Measurements from ENCODE around the gene KLHL13. TPM values are rescaled to one million over a fixed set of nuclear protein-coding genes. Genes with fewer than 3 reads are reported as not detected.

Gene KLHL13
- polyA plus RNA-seq, 1 donor (not counting 4 experiments of a cell fraction or from before 2014, with no cell fraction given): 4.9 TPM

GRCh38 chrX:117998171-117998570 is 118.4 kb downstream of the KLHL13 start:
- Histone ChIP-seq H3K79me2 (ENCODE audit: control insufficient read depth, insufficient read depth, low read length) (no peaks in the 10 kb centered on the region), H3K27ac (ENCODE audit: control insufficient read depth, insufficient read depth, low read length) (no peak overlapping the region), H3K9ac (ENCODE audit: control insufficient read depth, extremely low read depth, insufficient read depth, low read length) (no peak overlapping the region), H3K9me3 (ENCODE audit: control insufficient read depth, low read depth, low read length) (no peaks in the 10 kb centered on the region), H4K20me1 (ENCODE audit: control insufficient read depth, extremely low read depth, insufficient read depth, low read length) (no peaks in the 10 kb centered on the region), H3K4me2 (ENCODE audit: control insufficient read depth, extremely low read depth, insufficient read depth, low read depth, low read length) (no peak overlapping the region), H2AFZ (ENCODE audit: control insufficient read depth, low read length) (no peak overlapping the region), H3K4me1 (ENCODE audit: control insufficient read depth, extremely low read depth, insufficient read depth, low read length) (peaks cover 19% of the 10 kb centered on the region), H3K36me3 (ENCODE audit: control insufficient read depth in 2 of 2, extremely low read depth in 1 of 2, insufficient read depth in 2 of 2, low read length in 2 of 2) (no peaks in the 10 kb centered on the region), H3K4me3 (ENCODE audit: control insufficient read depth in 2 of 3, extremely low read depth in 1 of 3, insufficient read depth in 2 of 3, low read depth in 1 of 3, low read length in 3 of 3) (no peak overlapping the region), H3K9me1 (ENCODE audit: control insufficient read depth, extremely low read depth, insufficient read depth, low read length) (no peaks in the 10 kb centered on the region), H3K27me3 (ENCODE audit: control insufficient read depth, extremely low read depth, insufficient read depth, low read length) (no peaks in the 10 kb centered on the region)
- DNase-seq (ENCODE audit: low read depth, low spot score): no peak
- dilution Hi-C loops (cut with MboI; ENCODE audit: extremely low pct_ligation_motif_present, low sequenced_read_pairs): no loop called here
- TF ChIP-seq EZH2 (IDR thresholded peaks at IDR 0.05; ENCODE audit: low read length) (no peak), CTCF (optimal IDR thresholded peaks at IDR 0.05 in 1 of 3, IDR thresholded peaks at IDR 0.05 in 1 of 3, conservative IDR thresholded peaks at IDR 0.05 in 1 of 3; ENCODE audit: extremely low read depth in 1 of 3, insufficient read depth in 2 of 3, low read length in 3 of 3) (no peak)
- FAIRE-seq: no peak

- Histone ChIP-seq H3K36me3 (ENCODE audit: control insufficient read depth in 2 of 2, extremely low read depth in 1 of 2, insufficient read depth in 2 of 2, low read length in 2 of 2) (no peaks in the 10 kb centered on the region), H3K9me1 (ENCODE audit: control insufficient read depth, extremely low read depth, insufficient read depth, low read length) (no peaks in the 10 kb centered on the region), H3K27me3 (ENCODE audit: control insufficient read depth, extremely low read depth, insufficient read depth, low read length) (no peaks in the 10 kb centered on the region), H4K20me1 (ENCODE audit: control insufficient read depth, extremely low read depth, insufficient read depth, low read length) (no peaks in the 10 kb centered on the region), H3K27ac (ENCODE audit: control insufficient read depth, insufficient read depth, low read length) (peak overlapping the region; percentile 14), H3K4me3 (ENCODE audit: control insufficient read depth in 2 of 3, extremely low read depth in 1 of 3, insufficient read depth in 2 of 3, low read depth in 1 of 3, low read length in 3 of 3) (peak overlapping the region in 2 of 3 experiments; percentile 27 to 48), H2AFZ (ENCODE audit: control insufficient read depth, low read length) (no peak overlapping the region), H3K79me2 (ENCODE audit: control insufficient read depth, insufficient read depth, low read length) (no peaks in the 10 kb centered on the region), H3K9me3 (ENCODE audit: control insufficient read depth, low read depth, low read length) (no peaks in the 10 kb centered on the region), H3K4me1 (ENCODE audit: control insufficient read depth, extremely low read depth, insufficient read depth, low read length) (peaks cover 24% of the 10 kb centered on the region), H3K9ac (ENCODE audit: control insufficient read depth, extremely low read depth, insufficient read depth, low read length) (no peak overlapping the region), H3K4me2 (ENCODE audit: control insufficient read depth, extremely low read depth, insufficient read depth, low read depth, low read length) (peak overlapping the region; percentile 60)
- dilution Hi-C loops (cut with MboI; ENCODE audit: extremely low pct_ligation_motif_present, low sequenced_read_pairs): no loop called here
- peak; percentile 53 for FAIRE-seq
- DNase-seq (ENCODE audit: low read depth, low spot score): peak; percentile 21
- TF ChIP-seq EZH2 (IDR thresholded peaks at IDR 0.05; ENCODE audit: low read length) (no peak), CTCF (optimal IDR thresholded peaks at IDR 0.05 in 1 of 3, IDR thresholded peaks at IDR 0.05 in 1 of 3, conservative IDR thresholded peaks at IDR 0.05 in 1 of 3; ENCODE audit: extremely low read depth in 1 of 3, insufficient read depth in 2 of 3, low read length in 3 of 3) (peak; percentile 66 to 72 (median 71))
Measured at GRCh38 chrX:117996918-117997480, 119.6 kb downstream of the KLHL13 start.
